Measurements from ENCODE around the gene NEDD9.

- TF ChIP-seq CTCF (conservative IDR thresholded peaks at IDR 0.05; ENCODE audit: low read depth, low read length) (no peak), POLR2A (IDR thresholded peaks at IDR 0.05; ENCODE audit: low read depth, low read length) (no peak), SMC3 (IDR thresholded peaks at IDR 0.05; ENCODE audit: low read depth, low read length) (no peak), CHD1 (IDR thresholded peaks at IDR 0.05; ENCODE audit: low read depth, low read length) (no peak), MAZ (IDR thresholded peaks at IDR 0.05; ENCODE audit: borderline replicate concordance, low read depth, low read length) (no peak), BHLHE40 (IDR thresholded peaks at IDR 0.05; ENCODE audit: low read depth, low read length) (no peak), USF2 (IDR thresholded peaks at IDR 0.05; ENCODE audit: low read depth, low read length) (no peak), RFX5 (IDR thresholded peaks at IDR 0.05; ENCODE audit: low read depth, low read length) (no peak)
Measured at GRCh38 chr6:11282245-11282644, 49.8 kb upstream of the NEDD9 start.

Data from IMR-90 (cell line).